Vagina (tissue), 2 donors: ENCODE data around the gene SPEG. TPM values are rescaled to one million over a fixed set of nuclear protein-coding genes. Genes with fewer than 3 reads are reported as not detected.

ENCODE experiments used
- DNase-seq, 2 donors: peaks; one replicate each; pipeline ENCODE4 v3.0.0-alpha.2; 2017; ENCODE audit errors: extremely low spot score in 2 of 2
- H3K27ac ChIP-seq: fragments of 200-600 bp; sonication (generic); one replicate; pipeline ENCODE4 v1.5.1; 2019
- H3K27me3 ChIP-seq: fragments of 200-600 bp; sonication (generic); one replicate; pipeline ENCODE4 v1.5.1; 2019
- H3K36me3 ChIP-seq, 2 donors: fragments of 200-600 bp; sonication (generic); one replicate each; pipeline ENCODE4 v1.5.1; 2017 to 2019
- H3K4me1 ChIP-seq: fragments of 200-600 bp; sonication (generic); one replicate; pipeline ENCODE4 v1.5.1; 2019
- H3K4me3 ChIP-seq, 2 donors: fragments of 200-600 bp; sonication (generic); 1 replicate in 1 of 2; 2 replicates in 1 of 2; pipeline ENCODE4 v1.5.1; 2016 to 2019
- H3K9me3 ChIP-seq: fragments of 200-600 bp; sonication (generic); one replicate; pipeline ENCODE4 v1.5.1; 2019
- CTCF ChIP-seq, 3 experiments: fragments of 450-650 bp in 2 of 3; fragments of 200-600 bp in 1 of 3; sonication (generic) in 1 of 3; IDR thresholded peaks; one replicate each; pipeline ENCODE4 v1.5.1; 2017 to 2019; ENCODE audit warnings: antibody characterized with exemption in 3 of 3, mild to moderate bottlenecking in 2 of 3, moderate library complexity in 2 of 3
- POLR2A ChIP-seq, 2 donors: fragments of 450-650 bp; IDR thresholded peaks; one replicate each; pipeline ENCODE4 v1.6.1; 2017; ENCODE audit warnings: antibody characterized with exemption in 2 of 2, mild to moderate bottlenecking in 2 of 2, moderate library complexity in 2 of 2
- POLR2AphosphoS5 ChIP-seq, 2 donors: sonication (generic); formaldehyde crosslinking; IDR thresholded peaks; one replicate each; pipeline ENCODE4 v1.9.0; 2017; ENCODE audit warnings: antibody characterized with exemption in 2 of 2, mild to moderate bottlenecking in 2 of 2, low read depth in 1 of 2; ENCODE audit not compliant: insufficient read depth in 1 of 2
- intact Hi-C: fragments of 100-400 bp; cut with DNase I; formaldehyde crosslinking; loops from one replicate; pipeline ENCODE4 v1.15.1; 2023
- total RNA-seq: library from RNA; depleted of rRNA; stranded (reverse); fragments of >200 nt; gene quantifications from one replicate; pipeline ENCODE4 v1.2.3, GENCODE V29; 2016

SPEG gene
- total RNA-seq, 1 donor from 2014 or later, result 28.2 TPM

GRCh38 chr2:219471476-219472371 is 37.1 kb downstream of the SPEG start:
- Histone ChIP-seq H3K27ac (no peak overlapping the region), H3K4me1 (peaks cover 34% of the 10 kb centered on the region), H3K27me3 (no peaks in the 10 kb centered on the region), H3K4me3 (no peak overlapping the region), H3K9me3 (no peaks in the 10 kb centered on the region), H3K36me3 (no peaks in the 10 kb centered on the region)
- TF ChIP-seq CTCF (IDR thresholded peaks at IDR 0.05), result no peak
- TF ChIP-seq POLR2A (IDR thresholded peaks at IDR 0.05), result no peak
- no peak for TF ChIP-seq POLR2AphosphoS5 (IDR thresholded peaks at IDR 0.05; ENCODE audit: insufficient read depth in 1 of 2, low read depth in 1 of 2)
- no peak for DNase-seq
- intact Hi-C loops, result loop anchor here (5.0 kb wide), 1 partner anchor 56 kb away; no protein-coding TSS in a partner anchor

- no peak overlapping the region for H3K4me3 ChIP-seq
- H3K36me3 ChIP-seq, result no peaks in the 10 kb centered on the region
- TF ChIP-seq CTCF (IDR thresholded peaks at IDR 0.05) (no peak), POLR2AphosphoS5 (IDR thresholded peaks at IDR 0.05; ENCODE audit: insufficient read depth in 1 of 2, low read depth in 1 of 2) (no peak), POLR2A (IDR thresholded peaks at IDR 0.05) (no peak)
- H3K27me3 ChIP-seq, result no peaks in the 10 kb centered on the region
- no peak for DNase-seq
- no peaks in the 10 kb centered on the region for H3K9me3 ChIP-seq
- intact Hi-C loops, result loop anchor here (5.0 kb wide), 1 partner anchor 55 kb away; no protein-coding TSS in a partner anchor
- H3K4me1 ChIP-seq, result peaks cover 29% of the 10 kb centered on the region
- no peak overlapping the region for H3K27ac ChIP-seq
Observed at GRCh38 chr2:219472629-219473187, 38.1 kb downstream of the SPEG start.

GRCh38 chr2:219473511-219473910 is 38.9 kb downstream of the SPEG start:
- H3K27me3 ChIP-seq, result no peaks in the 10 kb centered on the region
- no peak overlapping the region for H3K27ac ChIP-seq
- DNase-seq, result no peak
- peaks cover 21% of the 10 kb centered on the region for H3K4me1 ChIP-seq
- no peak for TF ChIP-seq POLR2AphosphoS5 (IDR thresholded peaks at IDR 0.05; ENCODE audit: insufficient read depth in 1 of 2, low read depth in 1 of 2)
- no peak for TF ChIP-seq POLR2A (IDR thresholded peaks at IDR 0.05)
- TF ChIP-seq CTCF (IDR thresholded peaks at IDR 0.05), result no peak
- intact Hi-C loops, result loop anchor here (5.0 kb wide), 1 partner anchor 54 kb away; no protein-coding TSS in a partner anchor
- H3K4me3 ChIP-seq, result no peak overlapping the region
- H3K9me3 ChIP-seq, result no peaks in the 10 kb centered on the region
- no peaks in the 10 kb centered on the region for H3K36me3 ChIP-seq

- intact Hi-C loops, result loop anchor here (5.0 kb wide), 1 partner anchor 53 kb away; no protein-coding TSS in a partner anchor
- peaks cover 17% of the 10 kb centered on the region for H3K4me1 ChIP-seq
- no peaks in the 10 kb centered on the region for H3K27me3 ChIP-seq
- no peak overlapping the region for H3K27ac ChIP-seq
- no peak overlapping the region for H3K4me3 ChIP-seq
- no peaks in the 10 kb centered on the region for H3K36me3 ChIP-seq
- TF ChIP-seq POLR2AphosphoS5 (IDR thresholded peaks at IDR 0.05; ENCODE audit: insufficient read depth in 1 of 2, low read depth in 1 of 2) (no peak), CTCF (IDR thresholded peaks at IDR 0.05) (no peak), POLR2A (IDR thresholded peaks at IDR 0.05) (no peak)
- H3K9me3 ChIP-seq, result no peaks in the 10 kb centered on the region
- DNase-seq, result no peak
Observed at GRCh38 chr2:219474285-219475060, 39.8 kb downstream of the SPEG start.
